GM18499 (cell line): ENCODE results near the gene ZNF343.
"Not testable (repeated sequence)": the region's sequence is repeated elsewhere in the genome, so short reads cannot be mapped to it uniquely, and the experiment has no call there.

ENCODE experiments used
- ATAC-seq: cut with Tn5 transposase; IDR thresholded peaks from one replicate; pipeline ENCODE4 v1.9.1; 2021; ENCODE audit warnings: moderate number of reproducible peaks; ENCODE audit not compliant: insufficient read depth, unreplicated experiment

ZNF343 gene

DNA sequence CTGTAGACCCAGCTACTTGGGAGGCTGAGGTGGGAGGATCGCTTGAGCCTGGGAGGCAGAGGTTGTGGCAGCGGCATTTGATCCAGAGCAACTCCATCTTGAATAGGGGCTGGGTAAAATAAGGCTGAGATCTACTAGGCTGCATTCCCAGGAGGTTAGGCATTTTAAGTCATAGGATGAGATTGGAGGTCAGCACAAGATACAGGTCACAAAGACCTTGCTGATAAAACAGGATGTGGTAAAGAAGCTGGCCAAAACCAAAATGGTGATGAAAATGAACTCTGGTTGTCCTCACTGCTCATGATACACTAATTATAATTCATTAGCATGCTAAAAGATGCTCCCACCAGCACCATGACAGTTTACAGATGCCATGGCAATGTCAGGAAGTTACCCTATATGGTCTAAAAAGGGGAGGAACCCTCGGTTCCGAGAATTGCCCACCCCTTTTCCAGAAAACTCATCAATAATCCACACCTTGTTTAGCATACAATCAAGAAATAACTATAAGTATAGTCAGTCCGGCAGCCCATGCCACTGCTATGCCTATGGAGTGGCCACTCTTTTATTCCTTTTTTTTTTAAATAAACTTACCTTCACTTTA lies 14.2 kb upstream of the ZNF343 start:
- ATAC-seq = not testable (repeated sequence)

GRCh38 chr20:2521369-2522305 lies 12.9 kb upstream of the ZNF343 start:
- ATAC-seq = no peak

- no peak for ATAC-seq
Observed at GRCh38 chr20:2520617-2521016, 11.9 kb upstream of the ZNF343 start.

DNA sequence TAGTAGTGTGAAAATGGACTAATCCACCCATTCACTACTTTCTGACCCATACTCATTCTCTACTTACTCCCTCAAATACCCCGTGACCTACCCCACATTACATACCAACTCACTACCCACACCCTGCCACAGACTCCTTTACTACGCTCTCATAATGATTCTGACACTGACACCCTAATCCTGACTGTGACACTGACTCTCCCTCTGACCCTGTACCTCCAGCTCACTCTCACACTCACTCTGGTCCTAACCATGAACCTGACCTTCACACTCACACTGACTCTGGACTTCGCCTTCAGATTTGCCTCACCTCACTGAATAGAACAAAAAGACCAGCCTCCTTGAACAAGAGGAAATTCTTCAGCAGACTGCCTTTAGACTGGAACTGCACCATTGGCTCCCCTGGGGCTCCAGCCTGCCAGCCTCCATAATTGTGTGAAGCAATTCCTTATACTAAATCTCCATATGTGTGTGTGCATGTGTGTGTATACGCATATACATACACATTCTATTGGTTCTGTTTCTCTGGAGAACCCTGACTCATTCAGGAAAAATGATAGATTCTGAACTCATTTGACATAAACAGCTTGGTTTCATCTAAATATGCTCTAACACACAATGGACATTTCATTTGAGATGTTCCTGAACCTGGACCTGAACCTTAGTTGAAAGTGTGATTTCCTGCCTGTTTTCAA lies 10.5 kb upstream of the ZNF343 start:
- ATAC-seq = no peak

DNA sequence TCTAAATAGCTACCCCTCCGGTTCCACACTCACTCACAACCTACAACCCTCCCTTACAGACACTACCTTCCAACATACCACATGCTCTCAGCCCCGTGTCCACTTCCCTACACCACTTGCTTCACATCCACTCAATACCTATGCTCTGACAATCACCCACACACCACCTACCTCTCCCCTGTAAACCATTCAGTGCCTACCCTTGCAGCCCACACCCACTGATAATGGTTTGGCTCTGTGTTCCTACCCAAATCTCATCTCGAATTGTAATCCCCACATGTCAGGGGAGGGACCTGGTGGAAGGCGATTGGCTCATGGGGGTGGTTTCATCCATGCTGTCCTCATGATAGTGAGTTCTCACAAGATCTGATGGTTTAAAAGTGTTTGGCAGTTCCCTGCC lies 9.8 kb upstream of the ZNF343 start:
- no peak for ATAC-seq

- ATAC-seq = no peak
Observed at GRCh38 chr20:2518096-2518495, 9.4 kb upstream of the ZNF343 start.

DNA sequence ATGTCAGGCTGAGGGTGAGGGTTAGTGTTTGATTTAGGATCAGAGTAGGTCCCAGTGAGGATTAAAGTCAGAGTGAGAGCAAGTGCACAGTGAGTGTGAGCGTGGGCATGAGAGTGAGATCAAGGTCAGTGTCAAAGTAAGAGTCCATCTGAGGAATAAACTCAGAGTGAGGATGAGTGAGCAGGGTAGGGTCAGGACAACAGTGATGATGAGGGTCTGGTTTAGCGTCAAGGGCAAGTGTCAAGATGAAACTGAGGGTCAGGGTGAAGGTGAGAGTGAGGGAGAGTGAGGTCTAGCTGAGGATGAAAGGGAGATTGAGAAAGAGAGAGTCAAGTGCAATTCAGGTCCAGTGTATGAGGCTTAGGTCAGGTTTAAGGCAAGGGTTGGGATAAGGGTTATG lies 7.7 kb upstream of the ZNF343 start:
- no peak for ATAC-seq

GRCh38 chr20:2515203-2515602 lies 6.5 kb upstream of the ZNF343 start:
- ATAC-seq = no peak

- ATAC-seq = no peak
Observed at GRCh38 chr20:2509794-2510193, 1.1 kb upstream of the ZNF343 start.

DNA sequence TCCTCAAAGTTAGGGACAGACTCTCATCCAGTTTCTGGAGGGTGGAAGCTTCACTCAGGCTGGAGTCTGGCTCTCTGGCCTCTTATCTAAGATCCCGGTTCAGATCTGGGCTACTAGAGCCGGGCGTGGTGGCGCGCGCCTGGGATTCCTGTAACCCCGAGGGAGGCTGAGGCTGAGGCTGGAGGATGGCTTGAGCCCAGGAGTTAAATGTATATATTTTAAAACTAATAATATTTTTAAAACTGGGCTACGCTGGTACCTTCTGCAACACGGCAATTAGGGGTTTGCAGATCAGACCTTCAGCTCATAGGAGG lies 710 bp upstream of the ZNF343 start:
- ATAC-seq = no peak

DNA sequence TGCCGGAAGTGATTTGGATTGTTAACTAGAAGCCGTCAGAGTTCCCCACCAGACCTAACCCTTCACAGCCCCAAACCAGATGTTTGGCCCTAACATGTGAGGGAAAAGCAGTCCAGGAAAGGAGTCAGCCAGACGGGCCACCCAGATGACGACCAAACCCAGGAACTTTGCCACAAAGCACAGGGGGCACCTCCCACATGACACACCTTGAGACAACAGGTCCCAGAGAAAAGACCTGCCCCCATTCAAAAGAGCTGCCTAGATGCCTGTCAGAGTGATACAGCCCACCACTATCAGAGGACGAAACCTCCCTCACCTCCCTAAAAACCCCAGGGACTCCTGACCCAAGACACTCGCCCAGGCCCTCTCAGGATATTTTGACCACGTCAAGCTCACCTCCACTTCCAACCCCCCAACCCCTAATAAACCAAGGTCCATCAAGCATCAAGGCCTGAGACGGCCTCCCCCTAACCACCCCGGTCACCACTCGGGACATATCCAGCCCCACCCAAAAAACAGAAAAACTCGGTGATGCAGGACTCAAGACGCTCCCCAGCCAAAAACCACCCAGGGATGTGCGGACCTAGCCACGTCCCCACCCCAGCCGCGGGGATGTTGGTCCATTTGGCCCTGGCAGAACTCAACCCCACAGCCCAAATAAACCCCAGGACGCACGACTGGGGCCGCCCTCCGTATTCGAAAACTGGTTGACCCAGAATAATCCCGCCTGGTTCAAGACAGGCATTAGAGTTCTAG lies 662 bp downstream of the ZNF343 start:
- ATAC-seq = no peak

DNA sequence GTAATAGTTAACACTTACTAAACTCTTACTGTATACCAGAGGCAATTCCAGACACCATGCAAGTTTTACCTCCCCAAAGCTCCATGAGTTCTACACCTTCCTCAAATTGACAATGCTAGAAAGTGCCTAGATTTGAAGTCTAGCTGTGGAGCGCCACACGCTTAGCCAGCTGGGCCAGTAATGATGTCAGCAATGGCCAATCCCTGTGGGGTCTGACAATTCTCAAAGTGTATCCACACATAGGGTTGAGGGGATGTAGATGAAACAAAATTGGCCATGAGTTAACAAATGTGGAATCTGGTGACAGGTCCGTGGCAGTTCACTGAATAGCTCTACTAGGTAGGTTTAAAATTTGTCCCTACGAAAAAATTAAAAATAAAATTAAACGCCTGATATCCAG lies 1.3 kb downstream of the ZNF343 start:
- no peak for ATAC-seq

- ATAC-seq = not testable (repeated sequence)
Observed at GRCh38 chr20:2506426-2506825, 2.3 kb downstream of the ZNF343 start.

- not testable (repeated sequence) for ATAC-seq
Observed at GRCh38 chr20:2504803-2505202, 3.9 kb downstream of the ZNF343 start.

GRCh38 chr20:2502808-2503384 lies 5.8 kb downstream of the ZNF343 start:
- ATAC-seq = not testable (repeated sequence)

DNA sequence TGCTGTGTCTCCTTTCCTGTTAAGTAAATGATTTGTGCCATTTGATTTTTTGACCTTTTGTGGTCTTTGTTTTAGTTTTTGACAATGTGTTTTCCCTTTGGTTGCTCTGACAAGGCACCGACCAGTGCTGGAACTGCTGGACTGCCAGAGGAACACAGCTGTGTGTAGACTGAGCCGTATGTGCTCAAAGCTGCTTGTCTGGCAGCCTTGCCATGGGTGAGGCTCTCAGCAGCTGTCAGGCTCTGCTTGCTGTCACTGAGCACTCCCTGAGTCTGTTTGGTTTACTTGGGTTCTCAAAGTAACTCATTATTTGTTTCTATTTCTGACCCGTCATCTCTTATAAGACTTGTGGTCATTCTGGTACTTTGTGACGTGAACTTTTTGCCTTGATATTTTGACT lies 23.1 kb downstream of the ZNF343 start:
- ATAC-seq = no peak

GRCh38 chr20:2485080-2485479 lies 23.6 kb downstream of the ZNF343 start:
- ATAC-seq = no peak

GRCh38 chr20:2483504-2483903 lies 25.2 kb downstream of the ZNF343 start:
- no peak for ATAC-seq

- no peak for ATAC-seq
Observed at GRCh38 chr20:2480381-2480780, 28.3 kb downstream of the ZNF343 start.
